ENCODE measurements around the gene C6orf120. TPM values are rescaled to one million over a fixed set of nuclear protein-coding genes. Genes with fewer than 3 reads are reported as not detected.
A peak's percentile ranks its signal among the peaks of the same experiment; 100 is the strongest.

Gene C6orf120
- total and polyA plus RNA-seq, 9 of the 15 experiments (the other 6 are each of a cell fraction or from before 2014, with no cell fraction given), result 7.7 to 44.9 (median 34.8) TPM

DNA sequence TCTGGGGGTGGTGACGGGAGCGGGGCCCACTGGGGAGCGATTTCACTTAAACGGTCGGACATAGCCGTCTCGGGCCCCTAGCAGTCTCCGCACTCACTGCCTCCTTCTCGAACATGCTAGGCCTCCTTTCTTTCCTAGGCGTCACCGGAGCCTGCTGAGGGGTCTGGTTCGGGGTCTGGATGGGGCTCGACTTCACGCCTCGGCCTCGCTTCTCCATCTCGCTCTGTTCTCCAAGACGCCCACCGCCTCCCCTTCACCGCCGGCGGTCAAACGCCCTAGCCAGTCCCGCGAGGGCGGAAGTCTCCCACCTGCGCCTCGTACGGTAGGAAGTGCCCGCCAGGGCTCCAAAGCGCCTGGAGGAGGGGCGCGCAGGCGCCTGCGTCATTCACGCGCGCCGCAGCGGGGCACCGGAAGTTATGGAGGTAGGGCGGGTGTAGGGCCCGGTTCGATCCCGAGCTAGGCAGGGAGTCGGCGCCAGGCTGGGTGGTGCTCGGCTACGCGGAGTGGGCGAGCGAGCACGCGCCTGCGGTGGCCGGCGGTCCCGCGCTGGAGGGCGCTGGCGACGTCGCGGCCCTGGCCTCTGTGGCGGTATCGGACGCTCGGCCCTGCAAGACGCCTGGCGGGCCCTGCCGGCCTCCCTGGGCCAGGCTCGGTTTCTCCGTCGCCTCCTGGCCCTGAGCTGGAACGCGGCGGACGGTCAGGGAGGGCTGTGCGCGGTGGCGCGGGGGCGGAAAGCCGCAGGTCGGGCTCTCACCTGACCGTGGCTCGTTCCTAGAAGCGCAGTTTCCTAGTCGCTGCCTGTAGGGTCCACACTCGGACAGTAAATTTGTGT, 49.5 kb downstream of the C6orf120 start, which contains the start of the genes DYNLT2 and ERMARD (continued):
- TF ChIP-seq, protein P1, sequence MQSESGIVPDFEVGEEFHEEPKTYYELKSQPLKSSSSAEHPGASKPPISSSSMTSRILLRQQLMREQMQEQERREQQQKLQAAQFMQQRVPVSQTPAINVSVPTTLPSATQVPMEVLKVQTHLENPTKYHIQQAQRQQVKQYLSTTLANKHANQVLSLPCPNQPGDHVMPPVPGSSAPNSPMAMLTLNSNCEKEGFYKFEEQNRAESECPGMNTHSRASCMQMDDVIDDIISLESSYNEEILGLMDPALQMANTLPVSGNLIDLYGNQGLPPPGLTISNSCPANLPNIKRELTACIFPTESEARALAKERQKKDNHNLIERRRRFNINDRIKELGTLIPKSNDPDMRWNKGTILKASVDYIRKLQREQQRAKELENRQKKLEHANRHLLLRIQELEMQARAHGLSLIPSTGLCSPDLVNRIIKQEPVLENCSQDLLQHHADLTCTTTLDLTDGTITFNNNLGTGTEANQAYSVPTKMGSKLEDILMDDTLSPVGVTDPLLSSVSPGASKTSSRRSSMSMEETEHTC (IDR thresholded peaks at IDR 0.05), result no peak; the same call in 1 of the 2 replicates
- TF ChIP-seq SMC3 (conservative IDR thresholded peaks at IDR 0.05; ENCODE audit: insufficient read depth, low read depth, low read length) (0 out of 2 replicates have a peak, but pooled peaks have one; percentile 2), TAF15 (IDR thresholded peaks at IDR 0.05; ENCODE audit: low read depth, low read length) (no peak), KAT2B (IDR thresholded peaks at IDR 0.05; ENCODE audit: low read depth, low read length) (no peak), ZEB2 (IDR thresholded peaks at IDR 0.05) (no peak), THRA (IDR thresholded peaks at IDR 0.05) (no peak), KDM5B (IDR thresholded peaks at IDR 0.05; ENCODE audit: insufficient replicate concordance, low read depth, low read length) (peak; percentile 83), ZNF232 (CRISPR knock-in tag; IDR thresholded peaks at IDR 0.05) (no peak), CTCF (IDR thresholded peaks at IDR 0.05 in 2 of 3, conservative IDR thresholded peaks at IDR 0.05 in 1 of 3; ENCODE audit: insufficient read depth in 2 of 3, low read depth in 1 of 3, low read length in 3 of 3) (peak in 2 of 3 experiments; percentile 12 to 44; a peak in 2 of 6 replicates), YBX1 (IDR thresholded peaks at IDR 0.05) (no peak), ELF1 (tag; IDR thresholded peaks at IDR 0.05) (peak; percentile 99), CCAR2 (IDR thresholded peaks at IDR 0.05; ENCODE audit: low read depth, low read length) (no peak), BHLHE40 (IDR thresholded peaks at IDR 0.05; ENCODE audit: low read length) (no peak; the same call in 1 of the 2 replicates), SRSF1 (IDR thresholded peaks at IDR 0.05; ENCODE audit: low read depth, low read length) (0 out of 2 replicates have a peak, but pooled peaks have one; percentile 26), IRF2 (CRISPR knock-in tag; IDR thresholded peaks at IDR 0.05) (no peak; the same call in 1 of the 2 replicates), ZNF764 (CRISPR knock-in tag; IDR thresholded peaks at IDR 0.05; ENCODE audit: low read depth) (no peak; the same call in 1 of the 2 replicates), KDM4B (IDR thresholded peaks at IDR 0.05; ENCODE audit: borderline replicate concordance in 2 of 2, low read depth in 1 of 2) (peak in 1 of 2 experiments; percentile 88; a peak in 1 of 4 replicates), EGR1 (conservative IDR thresholded peaks at IDR 0.05) (peak; percentile 89), HMGXB4 (CRISPR knock-in tag; IDR thresholded peaks at IDR 0.05) (peak; percentile 97), ZC3H11A (IDR thresholded peaks at IDR 0.05; ENCODE audit: low read depth, low read length) (peak; percentile 83; the same call in 1 of the 2 replicates), MED1 (CRISPR knock-in tag; IDR thresholded peaks at IDR 0.05; ENCODE audit: borderline replicate concordance) (0 out of 2 replicates have a peak, but pooled peaks have one; percentile 19), RAD51 (IDR thresholded peaks at IDR 0.05; ENCODE audit: borderline replicate concordance, low read depth) (no peak)

All from K562 (cell line).